ENCODE results near the gene ZFAND6.
"Not testable (repeated sequence)": the region's sequence is repeated elsewhere in the genome, so short reads cannot be mapped to it uniquely, and the experiment has no call there.

The ZFAND6 gene

DNA sequence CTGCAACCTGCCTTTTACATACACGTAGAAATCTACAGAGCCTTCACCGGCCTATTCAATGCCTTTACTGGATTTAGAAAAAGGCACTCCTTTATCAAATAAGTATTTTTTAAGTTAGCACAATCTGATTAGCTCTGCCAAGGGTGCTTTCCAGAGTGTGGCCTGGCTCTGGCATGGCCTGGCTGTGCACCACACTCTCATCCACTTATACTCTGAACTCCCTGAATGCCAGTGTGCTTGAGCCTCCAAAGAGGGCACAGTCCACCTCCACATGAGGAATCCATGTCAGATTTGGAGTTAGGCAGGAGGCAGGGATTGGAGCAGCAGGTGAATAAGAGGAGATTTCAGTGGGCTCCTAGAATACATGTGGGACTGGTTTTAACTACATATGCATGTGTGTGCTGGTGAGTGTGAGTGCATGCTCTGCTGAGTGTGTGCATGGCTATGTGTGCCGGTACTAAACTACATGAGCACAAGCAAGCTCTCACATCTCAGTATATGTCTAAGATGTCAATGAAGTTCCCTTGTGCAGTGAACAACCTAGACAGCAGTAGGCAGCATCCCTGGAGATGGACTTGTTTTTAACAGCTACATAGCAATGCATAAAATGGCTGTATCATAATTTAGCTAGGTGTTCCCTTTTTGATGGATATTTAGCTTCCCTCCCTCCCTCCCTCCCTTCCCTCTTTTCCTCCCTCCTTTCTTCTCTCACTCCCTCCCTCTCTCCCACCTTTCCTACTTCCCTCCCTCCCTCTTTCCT, 17.8 kb upstream of the ZFAND6 start:
- Histone ChIP-seq H3K27ac (no peak overlapping the region), H3K9me3 (no peaks in the 10 kb centered on the region), H3K4me3 (no peak overlapping the region), H3K27me3 (no peaks in the 10 kb centered on the region), H3K4me1 (no peaks in the 10 kb centered on the region), H3K36me3 (no peaks in the 10 kb centered on the region)
- no peak for TF ChIP-seq CTCF (IDR thresholded peaks at IDR 0.05)
- intact Hi-C loops (cut with DNase I; ENCODE audit: low total_unique reads) = no loop called here
- no peak for DNase-seq

GRCh38 chr15:80042568-80042967, 16.9 kb upstream of the ZFAND6 start:
- Histone ChIP-seq H3K36me3 (no peaks in the 10 kb centered on the region), H3K27me3 (no peaks in the 10 kb centered on the region), H3K4me3 (no peak overlapping the region), H3K9me3 (no peaks in the 10 kb centered on the region), H3K27ac (no peak overlapping the region), H3K4me1 (no peaks in the 10 kb centered on the region)
- no peak for TF ChIP-seq CTCF (IDR thresholded peaks at IDR 0.05)
- no peak for DNase-seq
- intact Hi-C loops (cut with DNase I; ENCODE audit: low total_unique reads) = no loop called here

GRCh38 chr15:80045219-80045618, 14.3 kb upstream of the ZFAND6 start:
- H3K4me1 ChIP-seq; H3K27me3 ChIP-seq; intact Hi-C loops (cut with DNase I; ENCODE audit: low total_unique reads); H3K36me3 ChIP-seq; DNase-seq; H3K27ac ChIP-seq; H3K9me3 ChIP-seq; H3K4me3 ChIP-seq: not testable (repeated sequence)

GRCh38 chr15:80049046-80049445, 10.4 kb upstream of the ZFAND6 start:
- DNase-seq = no peak
- TF ChIP-seq CTCF (IDR thresholded peaks at IDR 0.05) = no peak
- Histone ChIP-seq H3K4me1 (no peaks in the 10 kb centered on the region), H3K27me3 (no peaks in the 10 kb centered on the region), H3K4me3 (no peak overlapping the region), H3K9me3 (no peaks in the 10 kb centered on the region), H3K36me3 (no peaks in the 10 kb centered on the region), H3K27ac (no peak overlapping the region)
- intact Hi-C loops (cut with DNase I; ENCODE audit: low total_unique reads) = no loop called here

DNA sequence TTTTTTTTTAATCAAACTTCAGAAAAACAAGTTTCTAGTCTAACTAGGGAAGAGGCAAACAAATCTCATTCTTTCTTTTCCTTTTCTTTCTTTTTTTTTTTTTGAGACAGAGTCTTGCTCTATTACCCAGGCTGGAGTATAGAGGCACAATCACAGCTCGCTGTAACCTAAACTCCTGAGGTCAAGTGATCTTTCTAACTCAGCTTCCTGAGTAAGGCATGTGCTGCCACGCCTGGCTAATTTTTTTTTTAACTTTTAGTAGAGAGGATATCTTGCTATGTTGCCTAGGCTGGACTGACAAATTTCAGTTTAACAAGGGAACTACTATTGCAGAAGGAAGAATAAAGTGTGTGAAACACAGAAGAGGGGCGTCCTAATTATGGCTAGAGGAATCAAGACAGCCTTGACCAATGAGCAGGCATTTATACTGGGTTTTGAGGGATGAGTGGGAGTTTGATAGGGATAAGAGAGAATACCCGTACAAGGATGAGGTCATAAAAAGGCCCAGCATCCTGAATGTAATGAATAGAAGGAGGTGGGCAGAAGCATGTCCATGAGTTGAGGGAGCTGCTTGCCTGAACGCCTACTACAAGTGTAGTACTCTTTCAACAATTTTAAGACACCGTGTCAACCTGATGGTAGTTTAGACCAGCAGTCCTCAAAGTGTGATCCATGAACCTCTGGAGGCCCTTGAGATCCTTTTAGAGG, 6.7 kb upstream of the ZFAND6 start:
- H3K4me1 ChIP-seq = no peaks in the 10 kb centered on the region
- no peak for TF ChIP-seq CTCF (IDR thresholded peaks at IDR 0.05)
- intact Hi-C loops (cut with DNase I; ENCODE audit: low total_unique reads) = loop anchor here (10.0 kb wide), 2 partner anchors 128 to 342 kb away; no protein-coding TSS in a partner anchor
- H3K9me3 ChIP-seq = no peaks in the 10 kb centered on the region
- H3K27me3 ChIP-seq = no peaks in the 10 kb centered on the region
- no peak for DNase-seq
- no peak overlapping the region for H3K4me3 ChIP-seq
- H3K36me3 ChIP-seq = no peaks in the 10 kb centered on the region
- H3K27ac ChIP-seq = no peak overlapping the region

GRCh38 chr15:80055933-80056332, 3.5 kb upstream of the ZFAND6 start:
- intact Hi-C loops (cut with DNase I; ENCODE audit: low total_unique reads) = loop anchor here (5.0 to 10.0 kb wide), 3 partner anchors 96 to 339 kb away; partner anchors contain the start of gene FAH
- DNase-seq = no peak
- Histone ChIP-seq H3K27ac (no peak overlapping the region), H3K4me1 (peaks cover 0 to 13% (median 8%) of the 10 kb centered on the region in 4 donors), H3K9me3 (no peaks in the 10 kb centered on the region), H3K27me3 (no peaks in the 10 kb centered on the region), H3K36me3 (no peaks in the 10 kb centered on the region), H3K4me3 (no peak overlapping the region)
- TF ChIP-seq CTCF (IDR thresholded peaks at IDR 0.05) = no peak

Data from tibial artery (tissue), 4 donors.